H1 (cell line): ENCODE results near the gene LEKR1. TPM values are rescaled to one million over a fixed set of nuclear protein-coding genes. Genes with fewer than 3 reads are reported as not detected.
A peak's percentile ranks its signal among the peaks of the same experiment; 100 is the strongest.

Experiments
- CTCF ChIA-PET: fragments of 300-600 bp; sonication (Branson Sonifier 250); formaldehyde crosslinking; loops from one replicate; lab custom pipeline; 2021; ENCODE audit not compliant: partially characterized antibody; lab: Charles Lee
- POLR2A ChIA-PET: fragments of 300-600 bp; sonication (Branson Sonifier 250); formaldehyde crosslinking; loops from one replicate; lab custom pipeline; 2021; ENCODE audit warnings: inconsistent platforms; ENCODE audit not compliant: partially characterized antibody; lab: Charles Lee
- DNase-seq, 2 experiments: peaks; one replicate each; pipeline versions ENCODE4 v3.0.0 to v3.0.0-alpha.2; 2010 to 2022; ENCODE audit warnings: low spot score in 2 of 2, low read depth in 1 of 2, mixed read lengths in 1 of 2
- FAIRE-seq: peaks from 2 replicates; lab custom pipeline; 2011; peaks lifted over from hg19 to GRCh38; lab: Jason Lieb, UNC
- H2AFZ ChIP-seq: 2 replicates; pipeline ENCODE4 v1.8.1; 2012; ENCODE audit warnings: low read length, inconsistent platforms
- H2AK5ac ChIP-seq: 2 replicates; pipeline ENCODE4 v1.6.1; 2013; ENCODE audit warnings: low read depth, low read length
- H2BK120ac ChIP-seq: replicated peaks from 2 replicates; pipeline ENCODE3; 2013; ENCODE audit warnings: low read depth, low read length, inconsistent platforms
- H2BK12ac ChIP-seq: 2 replicates; pipeline ENCODE4 v1.6.1; 2013; ENCODE audit warnings: low read depth, low read length
- H2BK15ac ChIP-seq: 2 replicates; pipeline ENCODE4 v1.6.1; 2013; ENCODE audit warnings: low read length
- H2BK20ac ChIP-seq: 2 replicates; pipeline ENCODE4 v1.6.1; 2013; ENCODE audit warnings: low read length
- H2BK5ac ChIP-seq: 2 replicates; pipeline ENCODE4 v1.6.1; 2013; ENCODE audit warnings: low read depth, low read length
- H3K14ac ChIP-seq: 2 replicates; pipeline ENCODE4 v1.6.1; 2013; ENCODE audit warnings: inconsistent platforms; ENCODE audit not compliant: insufficient read length
- H3K18ac ChIP-seq: 2 replicates; pipeline ENCODE4 v1.6.1; 2013; ENCODE audit warnings: low read length; ENCODE audit errors: extremely low read depth
- H3K23ac ChIP-seq: 2 replicates; pipeline ENCODE4 v1.6.1; 2013; ENCODE audit warnings: inconsistent platforms; ENCODE audit not compliant: insufficient read length
- H3K23me2 ChIP-seq: 2 replicates; pipeline ENCODE4 v1.6.1; 2013; ENCODE audit warnings: low read depth, low read length
- H3K27ac ChIP-seq: 2 replicates; pipeline ENCODE4 v1.6.1; 2011; ENCODE audit warnings: low read depth, low read length, inconsistent platforms
- H3K27me3 ChIP-seq, 4 experiments: replicated peaks in 1 of 4; 1 replicate in 1 of 4; 2 replicates in 3 of 4; pipeline versions ENCODE4 v1.6.1 to v1.8.1; 2011 to 2013; ENCODE audit warnings: low read length in 3 of 4, mild to moderate bottlenecking in 3 of 4, inconsistent platforms in 2 of 4, mixed read lengths in 2 of 4, moderate library complexity in 1 of 4; ENCODE audit not compliant: control insufficient read depth in 3 of 4, insufficient read depth in 3 of 4; ENCODE audit errors: extremely low read depth in 1 of 4
- H3K36me3 ChIP-seq, 4 experiments: 2 replicates each; pipeline versions ENCODE4 v1.6.1 to v1.8.1; 2011 to 2013; ENCODE audit warnings: mild to moderate bottlenecking in 4 of 4, low read length in 3 of 4, moderate library complexity in 2 of 4, control low read depth in 1 of 4, inconsistent platforms in 1 of 4; ENCODE audit not compliant: insufficient read depth in 4 of 4, control insufficient read depth in 2 of 4
- H3K4ac ChIP-seq: replicated peaks from 2 replicates; pipeline ENCODE3; 2013; ENCODE audit warnings: low read length, low read depth, mixed read lengths, inconsistent platforms; ENCODE audit not compliant: insufficient read length
- H3K4me1 ChIP-seq, 4 experiments: replicated peaks in 1 of 4; 1 replicate in 1 of 4; 2 replicates in 3 of 4; pipeline versions ENCODE4 v1.6.1 to v1.8.1; 2011 to 2013; ENCODE audit warnings: low read length in 3 of 4, inconsistent platforms in 2 of 4, mixed read lengths in 1 of 4; ENCODE audit not compliant: insufficient read depth in 4 of 4, control insufficient read depth in 3 of 4
- H3K4me2 ChIP-seq, 2 experiments: 2 replicates each; pipeline versions ENCODE4 v1.6.1 to v1.8.1; 2011 to 2013; ENCODE audit warnings: low read depth in 2 of 2, low read length in 2 of 2, control low read depth in 1 of 2, inconsistent platforms in 1 of 2, mild to moderate bottlenecking in 1 of 2; ENCODE audit not compliant: insufficient read depth in 1 of 2
- H3K4me3 ChIP-seq, 4 experiments: fragments of 200-600, 300-600 bp in 1 of 4; sonication (generic), shearing (Covaris generic), sonication (Bioruptor Twin) in 1 of 4; 2 replicates each; pipeline versions ENCODE4 v1.5.1 to v1.8.1; 2011 to 2016; ENCODE audit warnings: low read length in 4 of 4, low read depth in 3 of 4, control low read depth in 2 of 4, inconsistent platforms in 2 of 4, mild to moderate bottlenecking in 2 of 4, mixed read lengths in 1 of 4, moderate library complexity in 1 of 4; ENCODE audit not compliant: insufficient read depth in 2 of 4; ENCODE audit errors: extremely low read depth in 1 of 4
- H3K56ac ChIP-seq: replicated peaks from 2 replicates; pipeline ENCODE3; 2013; ENCODE audit warnings: low read depth, mild to moderate bottlenecking, mixed read lengths, low read length, inconsistent platforms; ENCODE audit not compliant: insufficient read length
- H3K79me1 ChIP-seq: 2 replicates; pipeline ENCODE4 v1.6.1; 2013; ENCODE audit warnings: low read depth, low read length, control low read depth
- H3K79me2 ChIP-seq, 2 experiments: 2 replicates each; pipeline versions ENCODE4 v1.6.1 to v1.8.1; 2012 to 2013; ENCODE audit warnings: low read length in 2 of 2, mild to moderate bottlenecking in 2 of 2, inconsistent platforms in 1 of 2; ENCODE audit not compliant: insufficient read depth in 2 of 2, control insufficient read depth in 1 of 2
- H3K9ac ChIP-seq, 4 experiments: replicated peaks in 1 of 4; 1 replicate in 1 of 4; 2 replicates in 3 of 4; pipeline versions ENCODE4 v1.6.1 to v1.8.1; 2011 to 2013; ENCODE audit warnings: low read depth in 3 of 4, low read length in 3 of 4, control low read depth in 2 of 4, mild to moderate bottlenecking in 2 of 4, moderate library complexity in 2 of 4, inconsistent platforms in 1 of 4; ENCODE audit errors: extremely low read depth in 1 of 4
- H3K9me3 ChIP-seq, 2 experiments: 2 replicates each; pipeline versions ENCODE4 v1.6.1 to v1.8.1; 2012 to 2013; ENCODE audit warnings: mild to moderate bottlenecking in 2 of 2, moderate library complexity in 2 of 2, control low read depth in 1 of 2, inconsistent platforms in 1 of 2, low read depth in 1 of 2, low read length in 1 of 2, mixed read lengths in 1 of 2; ENCODE audit not compliant: insufficient read depth in 2 of 2
- H4K20me1 ChIP-seq, 2 experiments: replicated peaks in 1 of 2; 2 replicates each; pipeline versions ENCODE3 to v1.8.1; 2011 to 2013; ENCODE audit warnings: inconsistent platforms in 2 of 2, low read length in 2 of 2, mild to moderate bottlenecking in 1 of 2; ENCODE audit not compliant: insufficient read depth in 2 of 2, control insufficient read depth in 1 of 2
- H4K5ac ChIP-seq: 2 replicates; pipeline ENCODE4 v1.6.1; 2013; ENCODE audit warnings: low read length, low read depth, mixed read lengths, inconsistent platforms; ENCODE audit not compliant: insufficient read length
- H4K8ac ChIP-seq: 2 replicates; pipeline ENCODE4 v1.8.0; 2013; ENCODE audit warnings: mild to moderate bottlenecking, moderate library complexity, low read length, inconsistent platforms; ENCODE audit not compliant: insufficient read depth; ENCODE audit errors: extremely low read depth
- H4K91ac ChIP-seq: replicated peaks from 2 replicates; pipeline ENCODE3; 2013; ENCODE audit warnings: low read length, mixed read lengths, inconsistent platforms; ENCODE audit not compliant: insufficient read length
- GTF2F1 ChIP-seq: IDR thresholded peaks from 2 replicates; pipeline ENCODE4 v1.6.1; 2012; ENCODE audit warnings: low read depth, low read length, improper control_type of control experiment, borderline replicate concordance
- RAD21 ChIP-seq, 2 experiments: IDR thresholded peaks in 1 of 2; conservative IDR thresholded peaks in 1 of 2; 2 replicates each; pipeline ENCODE4 v1.6.1; 2011; ENCODE audit warnings: low read depth in 2 of 2, low read length in 2 of 2, improper control_type of control experiment in 1 of 2, inconsistent platforms in 1 of 2, mild to moderate bottlenecking in 1 of 2, moderate library complexity in 1 of 2
- WGBS, 2 experiments: shearing (Covaris generic) in 1 of 2; methylation state at CpG; one replicate each; pipeline versions ENCODE4 v1.1.6 to v1.1.7; 2013 to 2015; ENCODE audit warnings: low lambda C conversion rate in 2 of 2, mixed read lengths in 2 of 2, inconsistent platforms in 1 of 2, low coverage in 1 of 2, missing lambda C conversion rate in 1 of 2; ENCODE audit not compliant: insufficient replicate concordance in 2 of 2, insufficient coverage in 1 of 2, insufficient read length in 1 of 2; ENCODE audit errors: extremely low coverage in 1 of 2, missing lambda C conversion rate in 1 of 2; 5-methylcytosine and 5-hydroxymethylcytosine counted together
- polyA plus RNA-seq, 7 experiments: library from polyadenylated mRNA; depleted of rRNA in 3 of 7; stranded (reverse) in 5 of 7; unstranded in 2 of 7; fragments of >200 nt in 5 of 7; fragments of 200-250 nt in 2 of 7; gene quantifications; 1 replicate in 5 of 7; 2 replicates in 1 of 7; 4 replicates in 1 of 7; pipeline versions ENCODE4 v1.2.1 to v1.2.3, GENCODE V29; 2011 to 2013; ENCODE audit warnings: missing spikeins in 2 of 7, mixed read lengths in 2 of 7
- total RNA-seq: library from RNA; stranded (reverse); fragmentation: NEBNext Ultra II Directional; extraction: Animal tissue kit (Norgen Biotek cat#: 25700); gene quantifications from 2 replicates; pipeline ENCODE4 v1.2.1, GENCODE V29; 2021

The LEKR1 gene
- total and polyA plus RNA-seq, 2 of the 8 experiments (the other 6 are each of a cell fraction or from before 2014, with no cell fraction given) = 0.08 TPM; not detected in 1

GRCh38 chr3:156825795-156826143 is 384 bp upstream of the LEKR1 start:
- Histone ChIP-seq H2AK5ac (no peak overlapping the region), H3K4me1 (peaks cover 0 to 7% (median 4%) of the 10 kb centered on the region in 4 experiments), H3K9ac (peak overlapping the region in 2 of 4 experiments; percentile 27 to 35; a peak in 4 of 7 replicates), H3K56ac (no peak overlapping the region), H3K14ac (no peak overlapping the region), H4K91ac (peak overlapping the region; percentile 33), H3K4ac (no peak overlapping the region), H4K20me1 (no peaks in the 10 kb centered on the region), H3K4me2 (peak overlapping the region; percentile 91 to 99), H2BK20ac (no peak overlapping the region; the same call in 1 of the 2 replicates), H3K27ac (no peak overlapping the region), H3K9me3 (no peaks in the 10 kb centered on the region; a peak in 1 of 4 replicates), H2BK12ac (no peak overlapping the region), H3K23ac (no peak overlapping the region), H2BK5ac (no peak overlapping the region), H3K23me2 (peaks cover 11% of the 10 kb centered on the region), H4K5ac (no peak overlapping the region), H3K79me1 (no peaks in the 10 kb centered on the region), H2BK120ac (no peak overlapping the region), H3K4me3 (peak overlapping the region; percentile 39 to 63 (median 52)), H3K27me3 (peaks cover 13 to 40% (median 30%) of the 10 kb centered on the region in 4 experiments), H4K8ac (peak overlapping the region; percentile 77; the same call in 1 of the 2 replicates), H2BK15ac (peak overlapping the region; percentile 92), H2AFZ (peak overlapping the region; percentile 68; the same call in 1 of the 2 replicates), H3K36me3 (no peaks in the 10 kb centered on the region)
- POLR2A ChIA-PET = interaction anchor here (2.0 kb wide), 1 partner anchor 8 kb away, joined by 8 read pairs; no protein-coding TSS in a partner anchor
- CTCF ChIA-PET = interaction anchor here (1.0 kb wide), 1 partner anchor 150 kb away, joined by 3 read pairs; no protein-coding TSS in a partner anchor
- FAIRE-seq = no peak
- DNase-seq = no peak
- WGBS, 2 experiments = 25% methylated on average over 6 of the region's 8 CpGs; no CpG with 5 or more reads in 1 of the 2 experiments
- TF ChIP-seq GTF2F1 (0 out of 2 replicates have a peak, but pooled peaks have one; percentile 39), RAD21 (IDR thresholded peaks at IDR 0.05 in 1 of 2, conservative IDR thresholded peaks at IDR 0.05 in 1 of 2; ENCODE audit: low read depth in 2 of 2, low read length in 2 of 2) (no peak)
- TF ChIP-seq, all 59 proteins: peak for 1
- no peaks in the 10 kb centered on the region for H3K79me2 ChIP-seq
- peak overlapping the region; percentile 96 for H3K18ac ChIP-seq
